ENCODE measurements around the gene SRRM3. TPM values are rescaled to one million over a fixed set of nuclear protein-coding genes. Genes with fewer than 3 reads are reported as not detected.

The SRRM3 gene
- polyA plus RNA-seq, 1 of the 3 experiments (the other 2 are of a cell fraction) = 2.7 TPM

DNA sequence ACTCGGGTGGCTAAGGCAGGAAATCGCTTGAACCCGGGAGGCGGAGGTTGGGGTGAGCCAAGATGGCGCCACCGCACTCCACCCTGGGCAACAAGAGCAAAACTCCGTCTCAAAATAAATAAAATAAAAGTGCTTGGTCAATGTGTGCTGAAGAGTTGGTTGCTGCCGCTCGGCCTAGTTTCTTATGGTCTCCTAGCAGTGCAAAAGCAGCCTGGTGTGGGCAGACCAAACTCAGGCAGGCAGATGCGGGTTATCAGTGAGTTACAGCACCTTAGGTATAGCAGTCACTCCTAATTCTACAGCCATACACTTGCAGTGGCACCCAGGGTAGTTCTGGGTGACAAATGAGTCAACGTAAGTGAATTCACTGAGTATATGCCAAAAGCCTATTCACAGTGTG lies 123.4 kb downstream of the SRRM3 start:
- TF ChIP-seq, protein P1, sequence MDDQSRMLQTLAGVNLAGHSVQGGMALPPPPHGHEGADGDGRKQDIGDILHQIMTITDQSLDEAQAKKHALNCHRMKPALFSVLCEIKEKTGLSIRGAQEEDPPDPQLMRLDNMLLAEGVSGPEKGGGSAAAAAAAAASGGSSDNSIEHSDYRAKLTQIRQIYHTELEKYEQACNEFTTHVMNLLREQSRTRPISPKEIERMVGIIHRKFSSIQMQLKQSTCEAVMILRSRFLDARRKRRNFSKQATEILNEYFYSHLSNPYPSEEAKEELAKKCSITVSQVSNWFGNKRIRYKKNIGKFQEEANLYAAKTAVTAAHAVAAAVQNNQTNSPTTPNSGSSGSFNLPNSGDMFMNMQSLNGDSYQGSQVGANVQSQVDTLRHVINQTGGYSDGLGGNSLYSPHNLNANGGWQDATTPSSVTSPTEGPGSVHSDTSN (IDR thresholded peaks at IDR 0.05) = no peak
- TF ChIP-seq FOXJ3 (CRISPR knock-in tag; IDR thresholded peaks at IDR 0.05) = no peak
- TF ChIP-seq, protein P2, sequence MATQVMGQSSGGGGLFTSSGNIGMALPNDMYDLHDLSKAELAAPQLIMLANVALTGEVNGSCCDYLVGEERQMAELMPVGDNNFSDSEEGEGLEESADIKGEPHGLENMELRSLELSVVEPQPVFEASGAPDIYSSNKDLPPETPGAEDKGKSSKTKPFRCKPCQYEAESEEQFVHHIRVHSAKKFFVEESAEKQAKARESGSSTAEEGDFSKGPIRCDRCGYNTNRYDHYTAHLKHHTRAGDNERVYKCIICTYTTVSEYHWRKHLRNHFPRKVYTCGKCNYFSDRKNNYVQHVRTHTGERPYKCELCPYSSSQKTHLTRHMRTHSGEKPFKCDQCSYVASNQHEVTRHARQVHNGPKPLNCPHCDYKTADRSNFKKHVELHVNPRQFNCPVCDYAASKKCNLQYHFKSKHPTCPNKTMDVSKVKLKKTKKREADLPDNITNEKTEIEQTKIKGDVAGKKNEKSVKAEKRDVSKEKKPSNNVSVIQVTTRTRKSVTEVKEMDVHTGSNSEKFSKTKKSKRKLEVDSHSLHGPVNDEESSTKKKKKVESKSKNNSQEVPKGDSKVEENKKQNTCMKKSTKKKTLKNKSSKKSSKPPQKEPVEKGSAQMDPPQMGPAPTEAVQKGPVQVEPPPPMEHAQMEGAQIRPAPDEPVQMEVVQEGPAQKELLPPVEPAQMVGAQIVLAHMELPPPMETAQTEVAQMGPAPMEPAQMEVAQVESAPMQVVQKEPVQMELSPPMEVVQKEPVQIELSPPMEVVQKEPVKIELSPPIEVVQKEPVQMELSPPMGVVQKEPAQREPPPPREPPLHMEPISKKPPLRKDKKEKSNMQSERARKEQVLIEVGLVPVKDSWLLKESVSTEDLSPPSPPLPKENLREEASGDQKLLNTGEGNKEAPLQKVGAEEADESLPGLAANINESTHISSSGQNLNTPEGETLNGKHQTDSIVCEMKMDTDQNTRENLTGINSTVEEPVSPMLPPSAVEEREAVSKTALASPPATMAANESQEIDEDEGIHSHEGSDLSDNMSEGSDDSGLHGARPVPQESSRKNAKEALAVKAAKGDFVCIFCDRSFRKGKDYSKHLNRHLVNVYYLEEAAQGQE (IDR thresholded peaks at IDR 0.05; ENCODE audit: low read depth, low read length) = no peak
- no peak for TF ChIP-seq NRF1 (IDR thresholded peaks at IDR 0.05; ENCODE audit: low read depth, low read length)
- TF ChIP-seq MXI1 (IDR thresholded peaks at IDR 0.05; ENCODE audit: low read depth, low read length) = no peak
- no peak for TF ChIP-seq TCF12 (IDR thresholded peaks at IDR 0.05)
- no peak for TF ChIP-seq NFIC (IDR thresholded peaks at IDR 0.05; ENCODE audit: borderline replicate concordance)
- TF ChIP-seq, protein P3, sequence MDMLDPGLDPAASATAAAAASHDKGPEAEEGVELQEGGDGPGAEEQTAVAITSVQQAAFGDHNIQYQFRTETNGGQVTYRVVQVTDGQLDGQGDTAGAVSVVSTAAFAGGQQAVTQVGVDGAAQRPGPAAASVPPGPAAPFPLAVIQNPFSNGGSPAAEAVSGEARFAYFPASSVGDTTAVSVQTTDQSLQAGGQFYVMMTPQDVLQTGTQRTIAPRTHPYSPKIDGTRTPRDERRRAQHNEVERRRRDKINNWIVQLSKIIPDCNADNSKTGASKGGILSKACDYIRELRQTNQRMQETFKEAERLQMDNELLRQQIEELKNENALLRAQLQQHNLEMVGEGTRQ (IDR thresholded peaks at IDR 0.05; ENCODE audit: borderline replicate concordance, low read depth, low read length) = no peak
- TF ChIP-seq MEF2A (IDR thresholded peaks at IDR 0.05; ENCODE audit: borderline replicate concordance, low read depth) = no peak
- TF ChIP-seq, protein P4, sequence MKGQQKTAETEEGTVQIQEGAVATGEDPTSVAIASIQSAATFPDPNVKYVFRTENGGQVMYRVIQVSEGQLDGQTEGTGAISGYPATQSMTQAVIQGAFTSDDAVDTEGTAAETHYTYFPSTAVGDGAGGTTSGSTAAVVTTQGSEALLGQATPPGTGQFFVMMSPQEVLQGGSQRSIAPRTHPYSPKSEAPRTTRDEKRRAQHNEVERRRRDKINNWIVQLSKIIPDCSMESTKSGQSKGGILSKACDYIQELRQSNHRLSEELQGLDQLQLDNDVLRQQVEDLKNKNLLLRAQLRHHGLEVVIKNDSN (IDR thresholded peaks at IDR 0.05; ENCODE audit: borderline replicate concordance, low read depth) = no peak
- TF ChIP-seq YY1 (IDR thresholded peaks at IDR 0.05; ENCODE audit: low read depth) = no peak
- TF ChIP-seq, protein P5, sequence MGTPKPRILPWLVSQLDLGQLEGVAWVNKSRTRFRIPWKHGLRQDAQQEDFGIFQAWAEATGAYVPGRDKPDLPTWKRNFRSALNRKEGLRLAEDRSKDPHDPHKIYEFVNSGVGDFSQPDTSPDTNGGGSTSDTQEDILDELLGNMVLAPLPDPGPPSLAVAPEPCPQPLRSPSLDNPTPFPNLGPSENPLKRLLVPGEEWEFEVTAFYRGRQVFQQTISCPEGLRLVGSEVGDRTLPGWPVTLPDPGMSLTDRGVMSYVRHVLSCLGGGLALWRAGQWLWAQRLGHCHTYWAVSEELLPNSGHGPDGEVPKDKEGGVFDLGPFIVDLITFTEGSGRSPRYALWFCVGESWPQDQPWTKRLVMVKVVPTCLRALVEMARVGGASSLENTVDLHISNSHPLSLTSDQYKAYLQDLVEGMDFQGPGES (IDR thresholded peaks at IDR 0.05; ENCODE audit: low read depth, low read length) = no peak
- H3K79me2 ChIP-seq (ENCODE audit: insufficient read depth) = peaks cover 80% of the 10 kb centered on the region

More for the DNA sequence above, 123.4 kb downstream of the SRRM3 start:
- Histone ChIP-seq H3K9ac (no peak overlapping the region), H3K9me2 (no peaks in the 10 kb centered on the region), H3K27ac (ENCODE audit: low read depth in 2 of 2, low read length in 1 of 2) (no peak overlapping the region), H3F3A (replicated peaks; ENCODE audit: insufficient read depth) (peaks cover 58% of the 10 kb centered on the region), H3K27me3 (ENCODE audit: insufficient read depth) (no peaks in the 10 kb centered on the region), H3K36me3 (replicated peaks in 1 of 2; ENCODE audit: control insufficient read depth in 1 of 2, insufficient read depth in 2 of 2, low read length in 1 of 2) (peaks cover 42 to 61% of the 10 kb centered on the region in 2 experiments), H4K20me1 (ENCODE audit: insufficient read depth) (peaks cover 74% of the 10 kb centered on the region), H3K4me1 (ENCODE audit: control insufficient read depth in 1 of 2, insufficient read depth in 2 of 2, low read depth in 1 of 2, low read length in 1 of 2) (peaks cover 0 to 8% of the 10 kb centered on the region in 2 experiments; a peak in 2 of 4 replicates), H3K9me3 (no peaks in the 10 kb centered on the region), H2AFZ (ENCODE audit: low read depth) (no peak overlapping the region), H3K4me3 (ENCODE audit: low read depth in 2 of 2, low read length in 1 of 2) (no peak overlapping the region), H3K4me2 (no peak overlapping the region)
- CTCF ChIA-PET = interaction anchor here (0.8 to 21.0 kb wide), 7 partner anchors 9 to 62 kb away, joined by 3 to 774 read pairs (median 4); partner anchors contain the start of genes HSPB1 and YWHAG
- POLR2A ChIA-PET = no interaction called here
- 98% methylated on average over 11 of the region's 11 CpGs for WGBS (ENCODE audit: low lambda C conversion rate)
- DNase-seq = no peak
